H1 (cell line): ENCODE results near the gene SLC22A3. TPM values are rescaled to one million over a fixed set of nuclear protein-coding genes. Genes with fewer than 3 reads are reported as not detected.

Source experiments
- ATF2 ChIP-seq: IDR thresholded peaks from 2 replicates; pipeline ENCODE4 v1.6.1; 2012; ENCODE audit warnings: low read length, inconsistent platforms
- polyA plus RNA-seq, 7 experiments: library from polyadenylated mRNA; depleted of rRNA in 3 of 7; stranded (reverse) in 5 of 7; unstranded in 2 of 7; fragments of >200 nt in 5 of 7; fragments of 200-250 nt in 2 of 7; gene quantifications; 1 replicate in 5 of 7; 2 replicates in 1 of 7; 4 replicates in 1 of 7; pipeline versions ENCODE4 v1.2.1 to v1.2.3, GENCODE V29; 2011 to 2013; ENCODE audit warnings: missing spikeins in 2 of 7, mixed read lengths in 2 of 7
- total RNA-seq: library from RNA; stranded (reverse); fragmentation: NEBNext Ultra II Directional; extraction: Animal tissue kit (Norgen Biotek cat#: 25700); gene quantifications from 2 replicates; pipeline ENCODE4 v1.2.1, GENCODE V29; 2021

SLC22A3 gene
- total and polyA plus RNA-seq, 2 of the 8 experiments (the other 6 are each of a cell fraction or from before 2014, with no cell fraction given): 1.0 to 2.9 TPM

GRCh38 chr6:160382946-160383345, 34.8 kb downstream of the SLC22A3 start (continued):
- no peak for TF ChIP-seq ATF2
